HepG2 (cell line): ENCODE measurements around the gene LSM6. TPM values are rescaled to one million over a fixed set of nuclear protein-coding genes. Genes with fewer than 3 reads are reported as not detected.

Experiments used
- ATAC-seq: fragments of 200-7000 bp; cut with Tn5 transposase; 3 replicates; pipeline ENCODE4 v1.9.1; 2020; ENCODE audit warnings: mild to moderate bottlenecking, moderate library complexity
- BruUV-seq: library from RNA; stranded (reverse); fragments of 400-500 nt; replicated peaks from 2 replicates; lab custom pipeline; 2021; lab: Mats Ljungman, UMichigan
- CTCF ChIA-PET: fragments of 300-600 bp; formaldehyde crosslinking; extraction: SDS; loops from one replicate; lab custom pipeline; 2021; ENCODE audit warnings: low total read pairs, inconsistent platforms, low intra/inter-chr PET ratio; lab: Yijun Ruan, JAX
- POLR2A ChIA-PET: fragments of 350-600 bp; sonication (Branson Sonifier 250); formaldehyde crosslinking; loops from one replicate; lab custom pipeline; 2020; ENCODE audit warnings: antibody characterized with exemption, inconsistent platforms; lab: Yijun Ruan, JAX
- DNase-seq: peaks from one replicate; pipeline ENCODE4 v3.0.0-alpha.2; 2015; ENCODE audit warnings: low spot score
- FAIRE-seq: peaks from 3 replicates; lab custom pipeline; 2011; peaks lifted over from hg19 to GRCh38; lab: Jason Lieb, UNC
- H2AFZ ChIP-seq: one replicate; pipeline ENCODE4 v1.6.1; 2011; ENCODE audit warnings: low read length, inconsistent platforms
- H3K27ac ChIP-seq: fragments of 300-600 bp; 3 replicates; pipeline ENCODE4 v1.8.0; 2011; ENCODE audit warnings: mixed run types, mild to moderate bottlenecking, mixed read lengths, low read length, inconsistent platforms; ENCODE audit not compliant: insufficient read depth; ENCODE audit errors: extremely low read length
- H3K27me3 ChIP-seq, 2 experiments: fragments of 200-600 bp in 1 of 2; 2 replicates in 1 of 2; 3 replicates in 1 of 2; pipeline versions ENCODE4 v1.6.0 to v1.8.0; 2011; ENCODE audit warnings: low read length in 2 of 2, mild to moderate bottlenecking in 2 of 2, moderate library complexity in 2 of 2, inconsistent platforms in 1 of 2; ENCODE audit not compliant: insufficient read depth in 2 of 2, control insufficient read depth in 1 of 2
- H3K36me3 ChIP-seq, 2 experiments: fragments of 200-600 bp in 1 of 2; replicated peaks in 1 of 2; 2 replicates in 1 of 2; 3 replicates in 1 of 2; pipeline versions ENCODE4 v1.5.1 to v1.8.0; 2011; ENCODE audit warnings: low read length in 2 of 2, inconsistent platforms in 1 of 2; ENCODE audit not compliant: insufficient read depth in 2 of 2, control insufficient read depth in 1 of 2
- H3K4me1 ChIP-seq: 2 replicates; pipeline ENCODE4 v1.5.1; 2012; ENCODE audit warnings: low read length, inconsistent platforms; ENCODE audit not compliant: insufficient read depth
- H3K4me2 ChIP-seq: 2 replicates; pipeline ENCODE4 v1.6.0; 2011; ENCODE audit warnings: low read depth, low read length, inconsistent platforms
- H3K4me3 ChIP-seq, 3 experiments: fragments of 200-600 bp in 1 of 3; sonication (generic), shearing (Covaris generic) in 1 of 3; replicated peaks in 1 of 3; 2 replicates each; pipeline ENCODE4 v1.5.1; 2011 to 2016; ENCODE audit warnings: low read length in 3 of 3, inconsistent platforms in 2 of 3, low read depth in 2 of 3, mild to moderate bottlenecking in 2 of 3, control low read depth in 1 of 3, mixed read lengths in 1 of 3; ENCODE audit not compliant: insufficient read depth in 1 of 3
- H3K79me2 ChIP-seq: one replicate; pipeline ENCODE4 v1.6.1; 2011; ENCODE audit warnings: low read length, inconsistent platforms; ENCODE audit not compliant: insufficient read depth
- H3K9ac ChIP-seq: 2 replicates; pipeline ENCODE4 v1.6.0; 2011; ENCODE audit warnings: mild to moderate bottlenecking, low read depth, low read length, inconsistent platforms; ENCODE audit not compliant: insufficient read depth
- H3K9me3 ChIP-seq: 2 replicates; pipeline ENCODE4 v1.5.1; 2012; ENCODE audit warnings: mild to moderate bottlenecking, low read length
- H4K20me1 ChIP-seq: 2 replicates; pipeline ENCODE4 v1.6.0; 2011; ENCODE audit warnings: inconsistent platforms, mild to moderate bottlenecking, low read length, moderate library complexity; ENCODE audit not compliant: insufficient read depth
- THYN1 ChIP-seq: sonication (generic); formaldehyde crosslinking; IDR thresholded peaks from 2 replicates; pipeline ENCODE4 v1.8.1; 2023; ENCODE audit warnings: low read depth, mild to moderate bottlenecking, moderate library complexity, missing genetic modification reagents, borderline replicate concordance
- ZBTB7A ChIP-seq: sonication (generic); formaldehyde crosslinking; IDR thresholded peaks from 2 replicates; pipeline ENCODE4 v1.8.0; 2022; ENCODE audit warnings: mild to moderate bottlenecking, missing genetic modification reagents
- ZNF333 ChIP-seq: sonication (generic); formaldehyde crosslinking; IDR thresholded peaks from 2 replicates; pipeline ENCODE4 v1.4.0; 2020; ENCODE audit warnings: mild to moderate bottlenecking, missing genetic modification reagents, borderline replicate concordance
- ZNF446 ChIP-seq: sonication (generic); formaldehyde crosslinking; IDR thresholded peaks from 2 replicates; pipeline ENCODE4 v1.5.0; 2020; ENCODE audit warnings: mild to moderate bottlenecking, missing genetic modification reagents
- ZNF567 ChIP-seq: sonication (generic); formaldehyde crosslinking; IDR thresholded peaks from 2 replicates; pipeline ENCODE4 v1.8.1; 2023; ENCODE audit warnings: mild to moderate bottlenecking, missing genetic modification reagents, borderline replicate concordance
- ZNF737 ChIP-seq: sonication (generic); formaldehyde crosslinking; IDR thresholded peaks from 2 replicates; pipeline ENCODE4 v1.5.0; 2020; ENCODE audit warnings: missing genetic modification reagents, mild to moderate bottlenecking, borderline replicate concordance
- WGBS: methylation state at CpG from one replicate; pipeline ENCODE4 v1.1.6; 2017; ENCODE audit warnings: low lambda C conversion rate; 5-methylcytosine and 5-hydroxymethylcytosine counted together
- in situ Hi-C: cut with HindIII; loops from 2 replicates; pipeline ENCODE4 v1.10.0; 2017; ENCODE audit warnings: low pct_unique_long_range_greater_than_20kb; ENCODE audit not compliant: extremely low pct_ligation_motif_present
- intact Hi-C: fragments of 100-400 bp; cut with micrococcal nuclease; formaldehyde crosslinking; loops from one replicate; pipeline ENCODE4 v1.10.0; 2022; ENCODE audit not compliant: unreplicated experiment
- polyA plus RNA-seq, 8 experiments: library from polyadenylated mRNA; depleted of rRNA in 3 of 8; stranded (reverse) in 7 of 8; unstranded in 1 of 8; fragments of >200 nt; fragmentation: Illumina TruSeq in 4 of 8; extraction: Trizol in 4 of 8; gene quantifications; 2 replicates each; pipeline versions ENCODE4 v1.2.1 to v1.2.3, GENCODE V29; 2011 to 2016; ENCODE audit warnings: low read depth in 4 of 8, missing spikeins in 1 of 8, mixed read lengths in 1 of 8; ENCODE audit not compliant: insufficient read depth in 1 of 8
- total RNA-seq, 5 experiments: library from RNA; depleted of rRNA; stranded (reverse); fragments of >200 nt; fragmentation: Illumina TruSeq; extraction: Trizol; gene quantifications; 2 replicates each; pipeline ENCODE4 v1.2.3, GENCODE V29; 2016; ENCODE audit warnings: low read depth in 1 of 5
- TF ChIP-seq, protein P1 (sequence below): sonication (generic); formaldehyde crosslinking; IDR thresholded peaks from 2 replicates; pipeline ENCODE4 v1.5.1; 2020; ENCODE audit warnings: missing genetic modification reagents, mild to moderate bottlenecking, borderline replicate concordance
- TF ChIP-seq, protein P2 (sequence below), 2 experiments: IDR thresholded peaks; 2 replicates each; pipeline ENCODE4 v1.6.1; 2011 to 2012; ENCODE audit warnings: low read length in 2 of 2, borderline replicate concordance in 1 of 2, low read depth in 1 of 2, mild to moderate bottlenecking in 1 of 2, moderate library complexity in 1 of 2
- TF ChIP-seq, protein P3 (sequence below): sonication (generic); formaldehyde crosslinking; IDR thresholded peaks from 2 replicates; pipeline ENCODE4 v1.5.0; 2020; ENCODE audit warnings: mild to moderate bottlenecking, missing genetic modification reagents

The LSM6 gene
- total and polyA plus RNA-seq, 2 of the 13 experiments (the other 11 are each of a cell fraction or from before 2014, with no cell fraction given), result 14.6 to 83.3 TPM

DNA sequence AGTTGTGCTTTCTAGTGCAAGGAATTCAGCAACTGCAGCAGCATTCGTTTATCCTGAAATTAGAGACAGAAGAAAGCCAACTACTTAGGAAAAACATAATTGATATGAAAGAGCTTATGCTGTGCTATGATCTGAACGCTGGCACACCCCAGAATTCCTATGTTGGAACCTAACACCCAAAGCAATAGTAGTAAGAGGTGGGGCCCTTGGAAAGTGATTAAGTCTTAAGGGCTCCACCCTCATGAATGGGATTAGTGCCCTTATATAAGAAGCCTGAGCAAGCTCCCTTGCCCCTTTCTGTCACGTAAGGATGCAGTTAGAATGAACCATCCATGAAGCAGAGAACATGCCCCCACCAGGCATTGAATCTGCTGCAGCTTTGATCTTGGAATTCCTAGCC is 5.4 kb upstream of the LSM6 start:
- intact Hi-C loops (no loop called here), in situ Hi-C loops (no loop called here)
- ChIA-PET CTCF (no interaction called here), POLR2A (no interaction called here)
- Histone ChIP-seq H3K27me3 (peaks cover 0 to 4% of the 10 kb centered on the region in 2 experiments; a peak in 1 of 5 replicates), H3K4me2 (no peak overlapping the region), H2AFZ (no peak overlapping the region), H4K20me1 (no peaks in the 10 kb centered on the region), H3K79me2 (no peaks in the 10 kb centered on the region), H3K9me3 (no peaks in the 10 kb centered on the region), H3K4me3 (no peak overlapping the region), H3K27ac (no peak overlapping the region), H3K9ac (no peak overlapping the region), H3K4me1 (no peaks in the 10 kb centered on the region; the same call in 1 of the 2 replicates), H3K36me3 (no peaks in the 10 kb centered on the region)
- no peak for TF ChIP-seq ZNF737 (CRISPR knock-in tag)
- TF ChIP-seq ZNF567 (CRISPR knock-in tag), result no peak
- TF ChIP-seq, protein P1, sequence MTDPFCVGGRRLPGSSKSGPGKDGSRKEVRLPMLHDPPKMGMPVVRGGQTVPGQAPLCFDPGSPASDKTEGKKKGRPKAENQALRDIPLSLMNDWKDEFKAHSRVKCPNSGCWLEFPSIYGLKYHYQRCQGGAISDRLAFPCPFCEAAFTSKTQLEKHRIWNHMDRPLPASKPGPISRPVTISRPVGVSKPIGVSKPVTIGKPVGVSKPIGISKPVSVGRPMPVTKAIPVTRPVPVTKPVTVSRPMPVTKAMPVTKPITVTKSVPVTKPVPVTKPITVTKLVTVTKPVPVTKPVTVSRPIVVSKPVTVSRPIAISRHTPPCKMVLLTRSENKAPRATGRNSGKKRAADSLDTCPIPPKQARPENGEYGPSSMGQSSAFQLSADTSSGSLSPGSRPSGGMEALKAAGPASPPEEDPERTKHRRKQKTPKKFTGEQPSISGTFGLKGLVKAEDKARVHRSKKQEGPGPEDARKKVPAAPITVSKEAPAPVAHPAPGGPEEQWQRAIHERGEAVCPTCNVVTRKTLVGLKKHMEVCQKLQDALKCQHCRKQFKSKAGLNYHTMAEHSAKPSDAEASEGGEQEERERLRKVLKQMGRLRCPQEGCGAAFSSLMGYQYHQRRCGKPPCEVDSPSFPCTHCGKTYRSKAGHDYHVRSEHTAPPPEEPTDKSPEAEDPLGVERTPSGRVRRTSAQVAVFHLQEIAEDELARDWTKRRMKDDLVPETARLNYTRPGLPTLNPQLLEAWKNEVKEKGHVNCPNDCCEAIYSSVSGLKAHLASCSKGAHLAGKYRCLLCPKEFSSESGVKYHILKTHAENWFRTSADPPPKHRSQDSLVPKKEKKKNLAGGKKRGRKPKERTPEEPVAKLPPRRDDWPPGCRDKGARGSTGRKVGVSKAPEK (CRISPR knock-in tag), result no peak
- TF ChIP-seq ZBTB7A (CRISPR knock-in tag), result no peak
- TF ChIP-seq, protein P2, sequence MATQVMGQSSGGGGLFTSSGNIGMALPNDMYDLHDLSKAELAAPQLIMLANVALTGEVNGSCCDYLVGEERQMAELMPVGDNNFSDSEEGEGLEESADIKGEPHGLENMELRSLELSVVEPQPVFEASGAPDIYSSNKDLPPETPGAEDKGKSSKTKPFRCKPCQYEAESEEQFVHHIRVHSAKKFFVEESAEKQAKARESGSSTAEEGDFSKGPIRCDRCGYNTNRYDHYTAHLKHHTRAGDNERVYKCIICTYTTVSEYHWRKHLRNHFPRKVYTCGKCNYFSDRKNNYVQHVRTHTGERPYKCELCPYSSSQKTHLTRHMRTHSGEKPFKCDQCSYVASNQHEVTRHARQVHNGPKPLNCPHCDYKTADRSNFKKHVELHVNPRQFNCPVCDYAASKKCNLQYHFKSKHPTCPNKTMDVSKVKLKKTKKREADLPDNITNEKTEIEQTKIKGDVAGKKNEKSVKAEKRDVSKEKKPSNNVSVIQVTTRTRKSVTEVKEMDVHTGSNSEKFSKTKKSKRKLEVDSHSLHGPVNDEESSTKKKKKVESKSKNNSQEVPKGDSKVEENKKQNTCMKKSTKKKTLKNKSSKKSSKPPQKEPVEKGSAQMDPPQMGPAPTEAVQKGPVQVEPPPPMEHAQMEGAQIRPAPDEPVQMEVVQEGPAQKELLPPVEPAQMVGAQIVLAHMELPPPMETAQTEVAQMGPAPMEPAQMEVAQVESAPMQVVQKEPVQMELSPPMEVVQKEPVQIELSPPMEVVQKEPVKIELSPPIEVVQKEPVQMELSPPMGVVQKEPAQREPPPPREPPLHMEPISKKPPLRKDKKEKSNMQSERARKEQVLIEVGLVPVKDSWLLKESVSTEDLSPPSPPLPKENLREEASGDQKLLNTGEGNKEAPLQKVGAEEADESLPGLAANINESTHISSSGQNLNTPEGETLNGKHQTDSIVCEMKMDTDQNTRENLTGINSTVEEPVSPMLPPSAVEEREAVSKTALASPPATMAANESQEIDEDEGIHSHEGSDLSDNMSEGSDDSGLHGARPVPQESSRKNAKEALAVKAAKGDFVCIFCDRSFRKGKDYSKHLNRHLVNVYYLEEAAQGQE (IDR thresholded peaks at IDR 0.05; ENCODE audit: borderline replicate concordance in 1 of 2, low read depth in 1 of 2, low read length in 2 of 2), result no peak
- TF ChIP-seq, protein P3, sequence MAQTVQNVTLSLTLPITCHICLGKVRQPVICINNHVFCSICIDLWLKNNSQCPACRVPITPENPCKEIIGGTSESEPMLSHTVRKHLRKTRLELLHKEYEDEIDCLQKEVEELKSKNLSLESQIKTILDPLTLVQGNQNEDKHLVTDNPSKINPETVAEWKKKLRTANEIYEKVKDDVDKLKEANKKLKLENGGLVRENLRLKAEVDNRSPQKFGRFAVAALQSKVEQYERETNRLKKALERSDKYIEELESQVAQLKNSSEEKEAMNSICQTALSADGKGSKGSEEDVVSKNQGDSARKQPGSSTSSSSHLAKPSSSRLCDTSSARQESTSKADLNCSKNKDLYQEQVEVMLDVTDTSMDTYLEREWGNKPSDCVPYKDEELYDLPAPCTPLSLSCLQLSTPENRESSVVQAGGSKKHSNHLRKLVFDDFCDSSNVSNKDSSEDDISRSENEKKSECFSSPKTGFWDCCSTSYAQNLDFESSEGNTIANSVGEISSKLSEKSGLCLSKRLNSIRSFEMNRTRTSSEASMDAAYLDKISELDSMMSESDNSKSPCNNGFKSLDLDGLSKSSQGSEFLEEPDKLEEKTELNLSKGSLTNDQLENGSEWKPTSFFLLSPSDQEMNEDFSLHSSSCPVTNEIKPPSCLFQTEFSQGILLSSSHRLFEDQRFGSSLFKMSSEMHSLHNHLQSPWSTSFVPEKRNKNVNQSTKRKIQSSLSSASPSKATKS, result no peak
- no peak for TF ChIP-seq ZNF446
- TF ChIP-seq THYN1 (CRISPR knock-in tag), result no peak
- TF ChIP-seq ZNF333 (CRISPR knock-in tag), result no peak
- DNase-seq, result no peak
- FAIRE-seq, result no peak
- no TSS peak for BruUV-seq
- WGBS, result 0% methylated on average over 3 of the region's 3 CpGs
- ATAC-seq, result no peak
